Measurements from ENCODE around the gene PBX3.

- TF ChIP-seq CTCF (IDR thresholded peaks at IDR 0.05; ENCODE audit: insufficient read depth, low read length, poor library complexity, severe bottlenecking), result no peak
- TF ChIP-seq EZH2phosphoT487 (conservative IDR thresholded peaks at IDR 0.05; ENCODE audit: low read length), result no peak
Observed at GRCh38 chr9:125726456-125727132, 20.6 kb upstream of the PBX3 start.
